GM12865 (cell line): ENCODE data around the gene DDA1.
"Not testable (repeated sequence)": the region's sequence is repeated elsewhere in the genome, so short reads cannot be mapped to it uniquely, and the experiment has no call there.

ENCODE experiments used
- DNase-seq: peaks from one replicate; pipeline ENCODE4 v3.0.0; 2010; ENCODE audit warnings: low read depth
- H3K4me3 ChIP-seq: 2 replicates; pipeline ENCODE4 v1.5.1; 2011; ENCODE audit warnings: mild to moderate bottlenecking, low read depth, low read length, control low read depth
- TF ChIP-seq, protein P1 (sequence below): IDR thresholded peaks from 2 replicates; pipeline ENCODE4 v1.5.1; 2011; ENCODE audit warnings: low read length, control low read depth, low read depth, inconsistent platforms; ENCODE audit not compliant: insufficient read depth; ENCODE audit errors: missing control alignments

The DDA1 gene

GRCh38 chr19:17289489-17289888, 19.9 kb upstream of the DDA1 start:
- no peak overlapping the region for H3K4me3 ChIP-seq
- DNase-seq, result peak; percentile 91
- TF ChIP-seq, protein P1, sequence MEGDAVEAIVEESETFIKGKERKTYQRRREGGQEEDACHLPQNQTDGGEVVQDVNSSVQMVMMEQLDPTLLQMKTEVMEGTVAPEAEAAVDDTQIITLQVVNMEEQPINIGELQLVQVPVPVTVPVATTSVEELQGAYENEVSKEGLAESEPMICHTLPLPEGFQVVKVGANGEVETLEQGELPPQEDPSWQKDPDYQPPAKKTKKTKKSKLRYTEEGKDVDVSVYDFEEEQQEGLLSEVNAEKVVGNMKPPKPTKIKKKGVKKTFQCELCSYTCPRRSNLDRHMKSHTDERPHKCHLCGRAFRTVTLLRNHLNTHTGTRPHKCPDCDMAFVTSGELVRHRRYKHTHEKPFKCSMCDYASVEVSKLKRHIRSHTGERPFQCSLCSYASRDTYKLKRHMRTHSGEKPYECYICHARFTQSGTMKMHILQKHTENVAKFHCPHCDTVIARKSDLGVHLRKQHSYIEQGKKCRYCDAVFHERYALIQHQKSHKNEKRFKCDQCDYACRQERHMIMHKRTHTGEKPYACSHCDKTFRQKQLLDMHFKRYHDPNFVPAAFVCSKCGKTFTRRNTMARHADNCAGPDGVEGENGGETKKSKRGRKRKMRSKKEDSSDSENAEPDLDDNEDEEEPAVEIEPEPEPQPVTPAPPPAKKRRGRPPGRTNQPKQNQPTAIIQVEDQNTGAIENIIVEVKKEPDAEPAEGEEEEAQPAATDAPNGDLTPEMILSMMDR, result no peak

GRCh38 chr19:17292301-17293074, 16.9 kb upstream of the DDA1 start:
- TF ChIP-seq, protein P1, result peak; percentile 84
- DNase-seq, result peak; percentile 90
- H3K4me3 ChIP-seq, result peak overlapping the region; percentile 51

DNA sequence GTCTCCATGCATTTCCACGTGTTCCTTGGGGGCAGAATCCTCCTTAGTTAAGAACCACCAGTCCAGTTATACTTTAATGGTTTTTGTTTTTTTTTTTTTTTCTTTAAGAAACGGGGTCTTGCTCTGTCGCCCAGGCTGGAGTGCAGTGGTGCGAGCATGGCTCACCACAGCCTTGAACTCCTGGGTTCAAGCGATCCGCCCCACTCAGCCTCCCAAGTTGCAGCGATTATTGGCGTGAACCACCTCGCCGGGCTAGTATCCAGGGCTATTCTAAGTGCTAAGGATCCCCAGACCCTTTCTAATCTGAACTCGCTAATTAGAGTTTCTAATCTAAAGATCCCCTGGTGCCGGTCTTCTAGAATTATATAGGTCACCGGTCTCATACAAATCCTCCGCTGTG, 15.8 kb upstream of the DDA1 start:
- H3K4me3 ChIP-seq, result no peak overlapping the region
- TF ChIP-seq, protein P1, result no peak

GRCh38 chr19:17294051-17294891, 15.1 kb upstream of the DDA1 start:
- H3K4me3 ChIP-seq, result no peak overlapping the region
- peak; percentile 69 for DNase-seq
- TF ChIP-seq, protein P1, result no peak

More for the DNA sequence above, 15.8 kb upstream of the DDA1 start:
- no peak for DNase-seq

DNA sequence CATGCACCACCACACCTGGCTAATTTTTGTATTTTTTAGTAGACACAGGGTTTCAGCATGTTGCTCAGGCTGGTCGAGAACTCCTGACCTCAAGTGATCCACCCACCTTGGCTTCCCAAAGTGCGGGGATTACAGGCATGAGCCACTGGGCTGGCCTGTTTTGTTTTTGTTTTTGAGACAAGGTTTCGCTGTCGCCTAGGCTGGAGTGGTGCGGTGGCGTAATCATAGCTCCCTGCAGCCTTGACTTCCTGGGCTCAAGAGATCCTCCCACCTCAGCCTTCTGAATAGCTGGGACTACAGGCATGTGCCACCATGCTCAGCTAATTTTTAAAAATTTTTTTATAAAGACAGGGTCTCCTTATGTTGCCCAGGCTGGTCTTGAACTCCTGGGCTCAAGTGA, 13.8 kb upstream of the DDA1 start:
- not testable (repeated sequence) for DNase-seq, H3K4me3 ChIP-seq

- DNase-seq, result no peak
- TF ChIP-seq, protein P1, result no peak
- H3K4me3 ChIP-seq, result no peak overlapping the region
Measured at GRCh38 chr19:17296273-17296672, 13.1 kb upstream of the DDA1 start.

- DNase-seq, result no peak
- no peak overlapping the region for H3K4me3 ChIP-seq
- TF ChIP-seq, protein P1, result no peak
Measured at GRCh38 chr19:17296976-17297375, 12.4 kb upstream of the DDA1 start.
